Anterior cingulate cortex (tissue), 58 donors: ENCODE results near the gene SIRT2.
A peak's percentile ranks its signal among the peaks of the same experiment; 100 is the strongest.
"Not testable (repeated sequence)": the region's sequence is repeated elsewhere in the genome, so short reads cannot be mapped to it uniquely, and the experiment has no call there.

Experiments
- DNase-seq, 58 donors: peaks; one replicate each; lab custom pipeline; 2025; lab: John Stamatoyannopoulos, UW

SIRT2 gene

GRCh38 chr19:38900743-38901190, 1.3 kb upstream of the SIRT2 start:
- no peak for DNase-seq

- DNase-seq: no peak
Measured at GRCh38 chr19:38900202-38900629, 798 bp upstream of the SIRT2 start.

GRCh38 chr19:38898788-38899446, 501 bp downstream of the SIRT2 start:
- DNase-seq: peak in 4 of 58 donors; percentile 32 to 51 (median 40)

GRCh38 chr19:38894968-38895367, 4.5 kb downstream of the SIRT2 start:
- no peak for DNase-seq

- DNase-seq: peak in 3 of 58 donors; percentile 6 to 15 (median 15)
Measured at GRCh38 chr19:38893341-38893771, 6.1 kb downstream of the SIRT2 start.

- DNase-seq: no peak
Measured at GRCh38 chr19:38892841-38893240, 6.6 kb downstream of the SIRT2 start.

- DNase-seq: peak in 29 of 58 donors; percentile 4 to 78 (median 38)
Measured at GRCh38 chr19:38891771-38892170, 7.6 kb downstream of the SIRT2 start.

GRCh38 chr19:38890686-38891085, 8.7 kb downstream of the SIRT2 start:
- DNase-seq: no peak

GRCh38 chr19:38889803-38890202, 9.6 kb downstream of the SIRT2 start:
- no peak for DNase-seq

- DNase-seq: peak in 4 of 58 donors; percentile 14 to 48 (median 22)
Measured at GRCh38 chr19:38888876-38889275, 10.5 kb downstream of the SIRT2 start.

GRCh38 chr19:38884691-38885090, 14.7 kb downstream of the SIRT2 start:
- not testable (repeated sequence) for DNase-seq

- no peak for DNase-seq
Measured at GRCh38 chr19:38883286-38883685, 16.1 kb downstream of the SIRT2 start.

GRCh38 chr19:38880882-38881609, 18.4 kb downstream of the SIRT2 start:
- DNase-seq: no peak

GRCh38 chr19:38880076-38880881, 19.1 kb downstream of the SIRT2 start:
- no peak for DNase-seq

- no peak for DNase-seq
Measured at GRCh38 chr19:38879400-38879751, 20.0 kb downstream of the SIRT2 start.

GRCh38 chr19:38878575-38879399, 20.6 kb downstream of the SIRT2 start:
- no peak for DNase-seq

GRCh38 chr19:38877781-38878574, 21.4 kb downstream of the SIRT2 start, which contains the start of gene RINL:
RINL (minus strand) TSS chr19:38878275; CDS start chr19:38876742, 1,533 bp downstream.
- DNase-seq: no peak

GRCh38 chr19:38875656-38876395, 23.6 kb downstream of the SIRT2 start:
- no peak for DNase-seq
